GM19025 (cell line): ENCODE results near the gene NIPAL4.
"Not testable (repeated sequence)": the region's sequence is repeated elsewhere in the genome, so short reads cannot be mapped to it uniquely, and the experiment has no call there.

Experiments used
- ATAC-seq: cut with Tn5 transposase; IDR thresholded peaks from one replicate; pipeline ENCODE4 v1.9.1; 2021; ENCODE audit warnings: mild to moderate bottlenecking, low read depth, moderate library complexity; ENCODE audit not compliant: unreplicated experiment

The NIPAL4 gene

DNA sequence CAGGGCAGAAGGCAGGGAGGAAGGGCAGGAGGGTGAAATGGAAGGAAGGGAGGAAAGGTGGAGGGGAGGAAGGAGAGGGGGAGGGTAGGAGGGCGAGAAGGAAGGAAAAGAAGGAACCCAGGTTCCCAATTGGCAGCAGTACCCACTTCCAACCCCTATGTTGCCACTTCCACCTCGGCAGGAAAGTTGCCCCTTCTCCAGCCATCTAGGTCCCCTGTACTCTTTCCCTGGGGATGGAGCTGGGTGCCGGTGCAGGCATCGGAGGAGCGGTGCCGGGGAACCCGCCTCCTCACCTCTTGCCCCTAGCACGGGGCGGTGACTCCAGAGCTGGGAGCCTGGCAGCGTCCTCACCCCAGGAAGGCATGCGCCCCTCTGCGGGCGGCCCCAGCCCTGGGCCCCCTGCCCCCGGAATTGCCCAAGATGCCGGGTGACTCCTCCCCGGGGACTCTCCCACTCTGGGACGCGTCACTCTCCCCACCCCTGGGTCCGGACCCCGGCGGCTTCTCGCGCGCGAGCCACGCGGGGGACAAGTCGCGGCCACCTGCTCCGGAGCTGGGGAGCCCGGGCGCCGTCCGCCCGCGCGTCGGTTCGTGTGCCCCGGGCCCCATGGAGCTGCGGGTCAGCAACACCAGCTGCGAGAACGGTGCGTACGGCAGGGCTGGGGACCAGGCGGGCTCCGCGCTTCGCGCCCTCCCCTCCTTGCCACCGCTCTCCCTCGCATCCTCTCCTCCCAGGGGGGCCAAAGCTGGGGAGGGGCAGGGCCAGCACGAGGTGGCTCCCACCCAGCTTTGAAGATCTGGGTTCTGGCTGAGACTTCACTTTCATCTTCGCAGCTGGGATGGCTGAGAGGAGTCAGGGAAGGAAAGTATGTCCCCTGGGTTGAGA lies at the start of gene NIPAL4:
Gene NIPAL4, plus strand, starts transcription at position 499 of the 885 bp plus-strand sequence. Its CDS starts 108 bp downstream, at position 607.
- ATAC-seq, result no peak

DNA sequence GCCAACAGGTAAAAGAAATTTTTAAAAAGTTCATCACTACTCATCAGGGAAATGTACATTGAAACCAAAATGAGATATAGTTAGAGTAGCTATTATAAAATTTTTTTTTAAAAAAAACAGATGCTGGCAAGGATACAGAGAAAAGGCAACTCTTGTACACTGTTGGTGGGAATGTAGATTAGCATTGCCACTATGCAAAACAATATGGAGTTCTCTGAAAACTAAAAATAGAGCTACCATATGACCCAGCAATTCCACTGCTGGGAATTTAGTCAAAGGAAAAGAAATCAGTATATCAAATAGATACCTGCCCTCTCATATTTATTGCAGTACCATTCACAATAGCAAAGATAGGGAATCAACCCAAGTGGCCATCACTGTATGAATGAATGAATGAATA lies 44.2 kb upstream of the NIPAL4 start:
- no peak for ATAC-seq

DNA sequence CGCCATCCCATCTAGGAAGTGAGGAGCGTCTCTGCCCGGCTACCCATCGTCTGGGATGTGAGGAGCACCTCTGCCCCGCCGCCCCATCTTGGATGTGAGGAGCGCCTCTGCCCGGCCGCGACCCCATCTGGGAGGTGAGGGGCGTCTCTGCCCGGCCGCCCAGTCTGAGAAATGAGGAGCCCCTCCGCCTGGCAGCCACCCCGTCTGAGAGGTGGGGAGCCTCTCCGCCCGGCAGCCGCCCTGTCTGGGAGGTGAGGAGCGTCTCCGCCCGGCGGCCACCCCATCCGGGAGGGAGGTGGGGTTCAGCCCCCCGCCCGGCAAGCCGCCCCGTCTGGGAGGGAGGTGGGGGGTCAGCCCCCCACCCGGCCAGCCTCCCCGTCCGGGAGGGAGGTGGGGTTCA lies 40.5 kb upstream of the NIPAL4 start:
- not testable (repeated sequence) for ATAC-seq

DNA sequence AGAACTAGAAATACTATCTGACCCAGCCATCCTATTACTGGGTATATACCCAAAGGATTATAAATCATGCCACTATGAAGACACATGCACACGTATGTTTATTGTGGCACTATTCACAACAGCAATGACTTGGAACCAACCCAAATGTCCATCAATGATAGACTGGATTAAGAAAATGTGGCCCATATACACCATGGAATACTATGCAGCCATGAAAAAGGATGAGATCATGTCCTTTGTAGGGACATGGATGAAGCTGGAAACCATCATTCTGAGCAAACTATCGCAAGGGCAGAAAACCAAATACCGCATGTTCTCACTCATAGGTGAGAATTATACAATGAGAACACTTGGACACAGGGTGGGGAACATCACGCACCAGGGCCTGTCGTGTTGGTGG lies 30.1 kb upstream of the NIPAL4 start:
- ATAC-seq, result not testable (repeated sequence)

DNA sequence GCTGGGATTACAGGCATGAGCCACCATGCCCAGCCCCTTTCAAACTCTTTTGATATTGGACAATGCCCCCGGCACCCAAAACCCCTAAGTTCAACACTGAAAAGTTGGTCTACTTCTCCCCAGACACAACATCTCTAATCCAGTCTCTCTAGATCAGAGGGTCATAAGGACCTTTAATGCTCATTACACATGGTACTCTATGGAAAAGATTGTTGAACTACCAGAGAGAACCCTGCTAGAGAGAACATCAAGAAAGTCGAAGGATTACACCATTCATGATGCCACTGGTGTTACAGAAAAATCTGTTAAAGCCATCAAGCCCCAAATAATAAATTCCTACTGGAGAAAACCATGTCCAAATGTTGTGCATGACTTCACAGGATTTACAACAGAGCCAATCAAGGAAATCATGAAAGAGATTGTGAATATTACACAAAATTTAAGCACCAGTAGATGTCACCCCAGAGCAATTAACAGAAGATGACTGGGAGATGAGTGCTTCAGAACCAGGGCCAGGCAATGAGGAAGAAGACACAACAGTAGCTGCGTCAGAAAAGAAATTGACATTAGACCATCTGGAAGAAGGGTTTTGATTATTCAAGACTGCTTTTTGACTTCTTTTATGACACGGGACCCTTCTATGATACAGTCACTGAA lies 28.3 kb upstream of the NIPAL4 start:
- no peak for ATAC-seq

DNA sequence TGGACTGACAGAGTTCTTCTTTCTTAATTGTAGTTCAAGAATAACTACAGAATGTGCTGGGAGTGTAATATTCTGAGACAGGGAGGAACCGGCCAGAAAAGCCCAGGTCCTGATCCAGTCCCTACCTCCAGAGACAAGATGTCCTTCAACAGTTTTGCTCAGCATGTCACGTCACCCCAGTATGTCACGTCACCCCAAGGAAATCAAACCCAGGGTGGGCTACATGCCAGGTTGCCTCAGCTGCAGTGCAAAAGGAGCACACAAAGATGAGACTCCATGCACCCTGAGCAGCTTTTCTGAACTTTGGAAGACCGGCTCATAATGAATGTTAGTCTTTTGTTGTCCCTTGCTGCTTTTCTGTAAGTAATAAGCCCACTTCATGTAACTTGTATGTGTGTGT lies 25.9 kb upstream of the NIPAL4 start:
- no peak for ATAC-seq

DNA sequence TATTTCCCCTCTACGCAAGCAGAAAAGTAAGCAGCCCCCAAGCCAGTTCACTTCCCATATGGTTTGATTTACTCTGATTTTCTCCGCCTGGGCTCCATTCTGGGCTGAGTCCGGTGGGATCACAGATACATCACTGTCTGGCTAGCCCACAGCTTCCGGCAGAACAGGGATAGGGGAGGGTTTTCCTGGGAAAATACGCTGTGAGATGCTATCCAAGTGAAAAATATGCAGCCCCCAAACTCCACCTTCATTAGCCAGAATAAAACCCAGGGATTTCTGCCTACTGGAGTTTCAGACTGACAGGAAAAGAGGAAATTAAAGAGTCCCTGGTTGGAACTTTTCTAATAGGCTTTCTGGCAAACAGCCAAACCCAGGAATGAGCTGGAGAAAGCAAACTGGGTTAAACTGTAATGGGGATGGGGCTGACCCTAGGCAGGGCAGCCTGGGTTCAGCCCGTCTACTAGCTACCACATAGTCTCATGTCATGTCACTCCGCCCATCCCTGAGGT lies 16.9 kb upstream of the NIPAL4 start:
- ATAC-seq, result no peak

DNA sequence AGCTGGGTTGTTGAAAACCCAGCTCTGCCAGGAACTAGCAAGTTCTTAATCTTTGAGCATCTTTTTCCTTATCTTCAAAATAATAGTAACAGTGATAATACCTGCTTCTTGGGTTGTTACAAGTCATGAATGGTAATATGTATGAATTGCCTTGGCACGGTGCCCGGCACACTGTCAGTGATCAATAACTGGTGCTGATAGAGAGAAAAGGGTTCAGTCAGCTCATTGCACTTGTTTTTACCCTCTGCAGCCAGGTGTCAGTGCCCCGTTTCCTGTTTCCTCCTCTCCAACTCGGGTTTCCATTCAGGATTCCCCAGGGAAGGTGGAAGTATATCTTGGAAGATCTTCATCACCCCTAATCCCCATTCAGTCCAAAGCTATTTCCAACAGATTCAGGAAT lies 15.8 kb upstream of the NIPAL4 start:
- no peak for ATAC-seq

DNA sequence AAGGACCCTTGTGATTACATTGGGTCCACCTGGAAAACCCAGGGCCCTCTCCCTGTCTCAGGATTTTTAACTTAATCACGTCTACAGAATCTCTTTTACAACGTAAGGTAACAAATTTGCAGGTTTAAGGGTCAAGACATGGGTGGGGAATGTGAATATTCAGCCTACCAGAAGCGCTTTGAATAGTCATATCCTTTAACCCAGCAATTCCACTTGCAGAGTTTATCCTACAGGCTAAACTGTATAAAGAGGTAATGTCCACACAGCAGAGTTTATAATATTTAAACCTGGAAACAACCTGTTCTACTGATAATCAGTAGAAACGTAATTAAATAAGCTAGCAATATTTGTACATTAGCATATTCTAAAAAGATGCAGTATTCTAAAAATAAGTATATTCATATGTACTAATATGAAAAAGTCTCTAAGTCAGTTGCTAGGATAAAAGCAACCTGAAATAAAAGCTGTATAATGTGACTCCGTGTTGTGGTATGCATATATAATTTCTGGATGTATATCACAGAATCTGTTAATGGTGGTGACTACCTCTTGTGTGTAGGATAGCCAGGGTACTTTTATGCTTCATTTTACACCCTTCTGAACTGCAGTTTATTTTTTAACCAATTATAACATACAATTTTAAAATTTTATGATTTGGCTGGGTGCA lies 14.1 kb upstream of the NIPAL4 start:
- ATAC-seq, result no peak

DNA sequence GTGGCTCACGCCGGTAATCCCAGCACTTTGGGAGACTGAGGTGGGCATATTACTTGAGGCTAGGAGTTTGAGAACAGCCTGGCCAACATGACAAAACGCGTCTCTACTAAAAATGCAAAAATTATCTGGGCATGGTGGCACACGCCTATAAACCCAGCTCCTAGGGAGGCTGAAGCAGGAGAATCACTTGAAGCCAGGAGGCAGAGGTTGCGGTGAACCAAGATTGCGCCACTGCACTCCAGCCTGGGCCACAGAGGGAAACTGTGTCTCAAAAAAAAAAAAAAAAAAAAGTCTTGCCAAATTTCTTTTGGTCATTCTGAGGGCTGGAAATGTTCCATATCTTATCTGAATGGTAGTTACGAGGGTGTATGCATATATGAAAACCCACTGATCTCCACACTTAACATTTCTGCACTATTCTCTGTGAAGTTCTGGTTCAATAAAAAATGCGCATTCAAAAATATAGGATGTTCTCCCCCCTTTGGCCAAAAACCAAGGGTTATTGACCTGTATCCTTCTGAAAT lies 13.5 kb upstream of the NIPAL4 start:
- ATAC-seq, result no peak

DNA sequence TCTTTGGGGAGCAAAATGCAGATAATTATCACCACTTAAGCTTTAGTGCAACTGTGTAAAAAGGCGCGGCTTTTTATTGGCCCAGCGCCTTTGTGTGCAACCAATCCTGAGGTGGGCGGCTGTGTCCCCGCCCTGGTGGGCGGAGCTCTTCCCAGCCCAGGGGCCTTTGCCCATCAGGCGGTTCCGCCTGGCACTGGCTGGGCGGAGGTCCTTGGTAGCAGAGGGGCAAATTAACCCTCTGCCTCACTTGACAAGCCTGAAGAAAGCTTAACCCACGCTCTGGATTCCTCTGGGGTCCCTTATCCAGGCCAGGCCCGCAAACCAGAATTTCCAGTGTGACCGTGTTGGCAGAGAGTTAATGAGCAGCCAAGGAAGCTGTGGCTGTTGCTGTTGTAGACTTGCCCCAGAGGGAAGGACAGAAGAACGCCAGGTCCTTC lies 12.8 kb upstream of the NIPAL4 start:
- ATAC-seq, result no peak

DNA sequence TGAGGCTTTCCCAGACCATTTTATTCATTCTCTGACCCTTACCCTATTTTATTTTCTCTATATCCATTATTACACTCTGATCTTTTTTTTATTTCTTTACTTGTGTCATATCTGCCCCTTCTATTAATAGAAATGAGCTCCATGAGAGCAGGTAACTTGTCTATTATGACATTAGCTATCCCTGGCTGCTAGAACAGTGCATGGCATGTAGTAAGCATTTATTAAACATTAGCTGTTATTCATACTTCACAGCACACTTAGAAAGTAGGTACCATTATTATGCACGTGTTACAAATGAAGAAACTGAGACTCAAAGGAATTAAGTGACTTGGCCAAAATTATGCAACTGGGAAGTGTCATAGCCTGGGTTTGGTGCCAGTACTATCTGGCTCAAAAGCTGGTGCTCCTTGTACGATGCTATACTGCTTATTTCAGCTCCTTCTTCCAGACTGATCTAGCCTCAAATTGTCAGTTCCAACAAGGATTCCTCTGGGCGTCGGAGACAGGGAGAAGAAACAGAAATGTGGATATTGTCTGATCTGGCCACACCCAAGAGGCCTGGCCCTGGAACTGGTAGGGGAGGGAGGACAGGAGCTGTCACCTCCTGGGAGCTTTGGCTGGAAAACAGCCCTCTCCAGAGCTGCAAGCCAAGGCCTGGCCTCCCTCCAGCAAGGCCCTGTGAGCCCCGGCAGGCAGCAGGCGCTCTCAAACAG lies 10.8 kb upstream of the NIPAL4 start:
- ATAC-seq, result no peak

DNA sequence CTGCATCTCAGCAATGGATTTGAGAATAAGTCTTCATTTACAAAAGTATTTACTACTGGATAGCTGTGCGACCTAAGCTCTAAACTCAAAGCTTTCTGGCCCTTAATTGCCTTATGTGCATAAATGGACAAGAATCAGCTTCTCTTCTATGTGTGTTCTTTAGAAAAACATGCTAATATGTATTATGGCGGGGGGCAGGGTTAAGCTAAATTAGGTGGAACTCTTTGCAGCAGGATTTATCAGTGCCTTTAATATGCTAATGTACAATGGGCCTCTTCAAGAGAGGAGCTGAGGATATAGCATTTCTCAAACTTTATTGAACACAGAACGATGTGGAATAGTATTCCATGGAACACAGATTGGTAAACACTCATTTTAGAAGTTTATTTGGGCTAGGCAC lies 10.0 kb upstream of the NIPAL4 start:
- ATAC-seq, result no peak

DNA sequence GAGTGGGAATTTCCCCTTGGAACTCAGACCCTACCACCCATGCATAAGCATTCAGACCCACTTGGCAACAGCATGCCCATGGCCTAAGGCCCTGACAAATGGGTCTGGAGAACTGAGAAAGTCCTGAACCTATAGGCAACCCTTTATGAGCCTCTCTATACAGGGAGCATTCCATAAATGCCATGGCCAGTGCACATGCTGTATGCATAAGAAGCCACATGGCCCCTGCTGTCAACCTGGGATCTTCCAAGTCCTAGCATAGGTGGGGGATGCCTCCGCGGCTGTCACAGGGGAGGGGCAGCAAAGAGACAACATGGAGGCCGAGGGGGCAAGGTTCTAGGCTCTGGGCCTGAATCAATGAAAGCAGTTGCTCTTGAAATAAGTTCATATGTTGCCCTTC lies 8.2 kb upstream of the NIPAL4 start:
- ATAC-seq, result no peak

DNA sequence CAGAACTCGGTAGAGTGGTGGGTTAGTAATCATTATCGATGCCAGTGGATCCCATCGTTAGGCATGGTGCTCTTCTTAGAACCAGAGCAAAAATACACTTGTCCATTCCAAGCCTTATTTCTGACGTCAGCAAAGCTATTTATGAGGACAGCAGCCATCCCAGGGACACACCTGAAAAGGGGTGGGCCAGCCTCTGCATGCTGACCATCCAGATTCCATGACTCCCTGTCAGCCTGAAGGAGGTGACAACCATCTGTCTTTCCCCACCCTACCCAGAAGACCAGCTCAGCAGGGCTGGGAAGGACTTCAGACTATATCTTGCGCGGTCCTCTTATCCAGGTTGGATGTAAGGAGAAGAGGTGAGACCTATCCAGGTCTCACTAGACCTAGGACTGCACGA lies 5.7 kb upstream of the NIPAL4 start:
- ATAC-seq, result no peak

DNA sequence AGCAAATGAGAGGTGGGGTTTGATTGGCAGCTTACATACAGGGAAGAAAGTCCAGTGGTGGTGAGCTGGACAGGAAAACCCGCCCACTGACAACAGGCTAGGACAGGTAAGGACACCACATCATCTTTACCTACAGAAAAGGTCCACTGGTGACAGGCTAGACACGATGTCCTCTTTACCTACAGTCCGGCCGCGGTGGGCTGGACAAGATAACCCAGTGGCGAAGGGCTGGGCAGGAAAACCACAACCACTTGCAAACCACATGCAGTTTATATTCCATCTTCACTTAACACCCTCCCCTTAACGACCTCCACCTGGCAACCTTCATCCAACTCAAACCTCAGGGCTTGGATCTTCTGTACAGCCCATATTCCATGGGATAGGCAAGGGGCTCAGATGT lies 5.0 kb upstream of the NIPAL4 start:
- ATAC-seq, result no peak

DNA sequence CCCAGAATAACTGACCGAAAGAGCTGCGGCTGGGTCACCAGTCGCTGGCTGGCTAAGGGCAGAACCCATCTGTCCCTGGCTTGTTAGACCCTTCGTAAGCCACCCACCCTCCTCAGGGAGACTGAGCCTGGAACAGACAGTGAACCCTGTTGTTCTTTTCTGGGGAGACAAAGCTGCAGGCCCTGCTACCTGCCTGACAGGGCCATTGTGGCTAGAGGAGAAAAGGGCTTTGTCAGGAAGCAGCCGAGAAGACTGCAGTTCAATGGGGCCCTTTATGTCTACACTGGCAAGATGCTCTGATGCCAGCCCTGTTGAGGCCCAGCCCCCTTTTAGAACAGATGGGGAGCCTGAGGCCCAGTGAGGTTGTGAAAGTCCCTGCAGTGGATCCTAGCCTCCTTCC lies 3.7 kb upstream of the NIPAL4 start:
- ATAC-seq, result no peak

DNA sequence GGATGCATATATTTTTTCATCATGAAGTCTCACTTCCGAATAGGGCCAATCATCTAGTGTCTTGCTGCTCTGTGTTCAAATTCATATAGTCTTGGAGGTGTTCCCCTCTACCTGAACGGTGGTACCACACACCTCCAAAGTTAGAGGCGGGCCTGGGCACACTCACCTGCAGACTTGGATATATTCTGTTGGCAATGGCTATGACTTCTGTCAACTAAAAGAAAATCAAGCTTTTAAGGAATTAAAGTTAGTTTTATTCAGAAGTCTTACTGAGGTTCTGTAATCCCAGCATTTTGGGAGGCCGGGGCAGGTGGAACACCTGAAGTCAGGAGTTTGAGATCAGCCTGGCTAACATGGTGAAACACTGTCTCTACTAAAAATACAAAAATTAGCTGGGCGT lies 2.6 kb upstream of the NIPAL4 start:
- no peak for ATAC-seq

DNA sequence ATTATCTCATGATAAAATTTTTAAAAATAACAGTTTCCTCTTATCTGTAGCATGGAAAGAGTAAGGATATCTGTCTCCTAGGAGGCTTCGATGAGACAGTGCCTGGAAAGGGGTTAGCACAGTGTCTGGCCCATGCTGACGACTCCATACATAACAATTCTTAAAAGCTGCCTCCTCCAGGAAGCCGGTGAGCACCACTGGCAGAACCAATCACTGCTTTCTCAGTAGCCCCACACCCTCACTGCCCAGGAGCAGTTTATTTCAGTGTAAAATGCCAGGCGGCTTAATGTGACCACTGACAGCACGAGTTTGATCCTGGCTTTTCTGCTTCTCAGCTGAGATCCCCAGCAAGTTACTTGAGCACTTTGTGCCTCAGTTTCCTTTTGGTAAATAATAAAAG lies 1.2 kb upstream of the NIPAL4 start:
- ATAC-seq, result no peak
